ENCODE data around the gene SLC9A5.

SLC9A5 gene

GRCh38 chr16:67310561-67310960 lies 61.8 kb downstream of the SLC9A5 start:
- ATAC-seq = no peak
- TF ChIP-seq CSDC2 (CRISPR knock-in tag; IDR thresholded peaks at IDR 0.05) (no peak), OSR1 (CRISPR knock-in tag; IDR thresholded peaks at IDR 0.05) (no peak), TCF4 (CRISPR knock-in tag; IDR thresholded peaks at IDR 0.05; ENCODE audit: borderline replicate concordance) (no peak), SNAI2 (CRISPR knock-in tag; IDR thresholded peaks at IDR 0.05) (no peak), GLIS3 (CRISPR knock-in tag; IDR thresholded peaks at IDR 0.05) (no peak)
- TF ChIP-seq, protein P1, sequence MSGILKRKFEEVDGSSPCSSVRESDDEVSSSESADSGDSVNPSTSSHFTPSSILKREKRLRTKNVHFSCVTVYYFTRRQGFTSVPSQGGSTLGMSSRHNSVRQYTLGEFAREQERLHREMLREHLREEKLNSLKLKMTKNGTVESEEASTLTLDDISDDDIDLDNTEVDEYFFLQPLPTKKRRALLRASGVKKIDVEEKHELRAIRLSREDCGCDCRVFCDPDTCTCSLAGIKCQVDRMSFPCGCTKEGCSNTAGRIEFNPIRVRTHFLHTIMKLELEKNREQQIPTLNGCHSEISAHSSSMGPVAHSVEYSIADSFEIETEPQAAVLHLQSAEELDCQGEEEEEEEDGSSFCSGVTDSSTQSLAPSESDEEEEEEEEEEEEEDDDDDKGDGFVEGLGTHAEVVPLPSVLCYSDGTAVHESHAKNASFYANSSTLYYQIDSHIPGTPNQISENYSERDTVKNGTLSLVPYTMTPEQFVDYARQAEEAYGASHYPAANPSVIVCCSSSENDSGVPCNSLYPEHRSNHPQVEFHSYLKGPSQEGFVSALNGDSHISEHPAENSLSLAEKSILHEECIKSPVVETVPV (CRISPR knock-in tag; IDR thresholded peaks at IDR 0.05) = no peak
- TF ChIP-seq, protein P2, sequence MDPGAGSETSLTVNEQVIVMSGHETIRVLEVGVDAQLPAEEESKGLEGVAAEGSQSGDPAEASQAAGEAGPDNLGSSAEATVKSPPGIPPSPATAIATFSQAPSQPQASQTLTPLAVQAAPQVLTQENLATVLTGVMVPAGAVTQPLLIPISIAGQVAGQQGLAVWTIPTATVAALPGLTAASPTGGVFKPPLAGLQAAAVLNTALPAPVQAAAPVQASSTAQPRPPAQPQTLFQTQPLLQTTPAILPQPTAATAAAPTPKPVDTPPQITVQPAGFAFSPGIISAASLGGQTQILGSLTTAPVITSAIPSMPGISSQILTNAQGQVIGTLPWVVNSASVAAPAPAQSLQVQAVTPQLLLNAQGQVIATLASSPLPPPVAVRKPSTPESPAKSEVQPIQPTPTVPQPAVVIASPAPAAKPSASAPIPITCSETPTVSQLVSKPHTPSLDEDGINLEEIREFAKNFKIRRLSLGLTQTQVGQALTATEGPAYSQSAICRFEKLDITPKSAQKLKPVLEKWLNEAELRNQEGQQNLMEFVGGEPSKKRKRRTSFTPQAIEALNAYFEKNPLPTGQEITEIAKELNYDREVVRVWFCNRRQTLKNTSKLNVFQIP (CRISPR knock-in tag; IDR thresholded peaks at IDR 0.05; ENCODE audit: borderline replicate concordance, low read depth) = no peak
- TF ChIP-seq, protein P3, sequence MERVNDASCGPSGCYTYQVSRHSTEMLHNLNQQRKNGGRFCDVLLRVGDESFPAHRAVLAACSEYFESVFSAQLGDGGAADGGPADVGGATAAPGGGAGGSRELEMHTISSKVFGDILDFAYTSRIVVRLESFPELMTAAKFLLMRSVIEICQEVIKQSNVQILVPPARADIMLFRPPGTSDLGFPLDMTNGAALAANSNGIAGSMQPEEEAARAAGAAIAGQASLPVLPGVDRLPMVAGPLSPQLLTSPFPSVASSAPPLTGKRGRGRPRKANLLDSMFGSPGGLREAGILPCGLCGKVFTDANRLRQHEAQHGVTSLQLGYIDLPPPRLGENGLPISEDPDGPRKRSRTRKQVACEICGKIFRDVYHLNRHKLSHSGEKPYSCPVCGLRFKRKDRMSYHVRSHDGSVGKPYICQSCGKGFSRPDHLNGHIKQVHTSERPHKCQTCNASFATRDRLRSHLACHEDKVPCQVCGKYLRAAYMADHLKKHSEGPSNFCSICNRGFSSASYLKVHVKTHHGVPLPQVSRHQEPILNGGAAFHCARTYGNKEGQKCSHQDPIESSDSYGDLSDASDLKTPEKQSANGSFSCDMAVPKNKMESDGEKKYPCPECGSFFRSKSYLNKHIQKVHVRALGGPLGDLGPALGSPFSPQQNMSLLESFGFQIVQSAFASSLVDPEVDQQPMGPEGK (CRISPR knock-in tag; IDR thresholded peaks at IDR 0.05; ENCODE audit: borderline replicate concordance) = no peak

GRCh38 chr16:67311607-67312488 lies 63.1 kb downstream of the SLC9A5 start:
- peak; percentile 98 for ATAC-seq
- TF ChIP-seq ZFP3 (CRISPR knock-in tag; IDR thresholded peaks at IDR 0.05) (0 out of 2 replicates have a peak, but pooled peaks have one; percentile 32), GLIS3 (CRISPR knock-in tag; IDR thresholded peaks at IDR 0.05) (no peak)

- ATAC-seq = no peak; the same call in 2 of the 3 replicates
- no peak for TF ChIP-seq ESRRG (CRISPR knock-in tag; IDR thresholded peaks at IDR 0.05)
- no peak for TF ChIP-seq ZNF8 (CRISPR knock-in tag; IDR thresholded peaks at IDR 0.05)
- TF ChIP-seq, protein P4, sequence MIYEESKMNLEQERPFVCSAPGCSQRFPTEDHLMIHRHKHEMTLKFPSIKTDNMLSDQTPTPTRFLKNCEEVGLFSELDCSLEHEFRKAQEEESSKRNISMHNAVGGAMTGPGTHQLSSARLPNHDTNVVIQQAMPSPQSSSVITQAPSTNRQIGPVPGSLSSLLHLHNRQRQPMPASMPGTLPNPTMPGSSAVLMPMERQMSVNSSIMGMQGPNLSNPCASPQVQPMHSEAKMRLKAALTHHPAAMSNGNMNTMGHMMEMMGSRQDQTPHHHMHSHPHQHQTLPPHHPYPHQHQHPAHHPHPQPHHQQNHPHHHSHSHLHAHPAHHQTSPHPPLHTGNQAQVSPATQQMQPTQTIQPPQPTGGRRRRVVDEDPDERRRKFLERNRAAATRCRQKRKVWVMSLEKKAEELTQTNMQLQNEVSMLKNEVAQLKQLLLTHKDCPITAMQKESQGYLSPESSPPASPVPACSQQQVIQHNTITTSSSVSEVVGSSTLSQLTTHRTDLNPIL (CRISPR knock-in tag; IDR thresholded peaks at IDR 0.05; ENCODE audit: low read depth) = no peak
- no peak for TF ChIP-seq ARNTL (CRISPR knock-in tag; IDR thresholded peaks at IDR 0.05; ENCODE audit: borderline replicate concordance, low read depth)
- no peak for TF ChIP-seq CSDC2 (CRISPR knock-in tag; IDR thresholded peaks at IDR 0.05)
These were observed 63.9 kb downstream of the SLC9A5 start for GRCh38 chr16:67312719-67313118.

DNA sequence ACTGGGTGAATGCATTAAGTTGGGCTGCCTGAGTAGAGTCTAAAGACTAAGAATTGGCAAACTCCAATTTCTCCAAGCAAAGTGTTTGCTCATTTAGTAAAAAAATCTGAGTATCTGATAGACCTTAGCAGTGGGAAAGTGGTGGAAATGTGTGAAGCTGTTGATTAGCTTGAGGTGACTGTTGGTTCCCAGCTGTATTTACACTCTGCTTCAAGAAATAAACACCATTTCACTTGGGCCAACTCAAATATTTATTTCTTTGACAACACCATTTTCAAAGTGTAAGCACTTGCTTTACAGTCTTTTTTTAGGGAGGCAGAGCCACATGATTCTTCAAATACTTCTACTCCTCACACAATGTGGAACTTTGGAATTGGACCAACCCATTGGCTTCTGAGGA lies 69.1 kb downstream of the SLC9A5 start:
- TF ChIP-seq ARNTL (CRISPR knock-in tag; IDR thresholded peaks at IDR 0.05; ENCODE audit: borderline replicate concordance, low read depth) (no peak), BACH2 (CRISPR knock-in tag; IDR thresholded peaks at IDR 0.05; ENCODE audit: borderline replicate concordance) (no peak), RARB (CRISPR knock-in tag; IDR thresholded peaks at IDR 0.05) (no peak), ZNF565 (CRISPR knock-in tag; conservative IDR thresholded peaks at IDR 0.05; ENCODE audit: low read depth) (no peak), ZNF8 (CRISPR knock-in tag; IDR thresholded peaks at IDR 0.05) (no peak), ISL1 (CRISPR knock-in tag; IDR thresholded peaks at IDR 0.05) (no peak), ZC3H10 (CRISPR knock-in tag; IDR thresholded peaks at IDR 0.05) (no peak), GLIS3 (CRISPR knock-in tag; IDR thresholded peaks at IDR 0.05) (no peak), TOX (CRISPR knock-in tag; IDR thresholded peaks at IDR 0.05; ENCODE audit: borderline replicate concordance) (no peak)
- TF ChIP-seq, protein P1 (CRISPR knock-in tag; IDR thresholded peaks at IDR 0.05) = no peak
- TF ChIP-seq, protein P2 (CRISPR knock-in tag; IDR thresholded peaks at IDR 0.05; ENCODE audit: borderline replicate concordance, low read depth) = no peak
- TF ChIP-seq, protein P3 (CRISPR knock-in tag; IDR thresholded peaks at IDR 0.05; ENCODE audit: borderline replicate concordance) = no peak
- ATAC-seq = no peak

Data from SK-N-SH treated with all-trans-retinoic acid at 6 μM for 48 hours (cell line).